GM12801 (cell line): ENCODE measurements around the gene C1QL4.

Source experiments
- TF ChIP-seq, protein P1 (sequence below): IDR thresholded peaks from one replicate; pipeline ENCODE4 v1.5.1; 2011; ENCODE audit warnings: control low read depth; ENCODE audit not compliant: insufficient read length; ENCODE audit errors: extremely low read depth

The C1QL4 gene

GRCh38 chr12:49330032-49330619 lies 6.9 kb downstream of the C1QL4 start:
- TF ChIP-seq, protein P1, sequence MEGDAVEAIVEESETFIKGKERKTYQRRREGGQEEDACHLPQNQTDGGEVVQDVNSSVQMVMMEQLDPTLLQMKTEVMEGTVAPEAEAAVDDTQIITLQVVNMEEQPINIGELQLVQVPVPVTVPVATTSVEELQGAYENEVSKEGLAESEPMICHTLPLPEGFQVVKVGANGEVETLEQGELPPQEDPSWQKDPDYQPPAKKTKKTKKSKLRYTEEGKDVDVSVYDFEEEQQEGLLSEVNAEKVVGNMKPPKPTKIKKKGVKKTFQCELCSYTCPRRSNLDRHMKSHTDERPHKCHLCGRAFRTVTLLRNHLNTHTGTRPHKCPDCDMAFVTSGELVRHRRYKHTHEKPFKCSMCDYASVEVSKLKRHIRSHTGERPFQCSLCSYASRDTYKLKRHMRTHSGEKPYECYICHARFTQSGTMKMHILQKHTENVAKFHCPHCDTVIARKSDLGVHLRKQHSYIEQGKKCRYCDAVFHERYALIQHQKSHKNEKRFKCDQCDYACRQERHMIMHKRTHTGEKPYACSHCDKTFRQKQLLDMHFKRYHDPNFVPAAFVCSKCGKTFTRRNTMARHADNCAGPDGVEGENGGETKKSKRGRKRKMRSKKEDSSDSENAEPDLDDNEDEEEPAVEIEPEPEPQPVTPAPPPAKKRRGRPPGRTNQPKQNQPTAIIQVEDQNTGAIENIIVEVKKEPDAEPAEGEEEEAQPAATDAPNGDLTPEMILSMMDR, result no peak

DNA sequence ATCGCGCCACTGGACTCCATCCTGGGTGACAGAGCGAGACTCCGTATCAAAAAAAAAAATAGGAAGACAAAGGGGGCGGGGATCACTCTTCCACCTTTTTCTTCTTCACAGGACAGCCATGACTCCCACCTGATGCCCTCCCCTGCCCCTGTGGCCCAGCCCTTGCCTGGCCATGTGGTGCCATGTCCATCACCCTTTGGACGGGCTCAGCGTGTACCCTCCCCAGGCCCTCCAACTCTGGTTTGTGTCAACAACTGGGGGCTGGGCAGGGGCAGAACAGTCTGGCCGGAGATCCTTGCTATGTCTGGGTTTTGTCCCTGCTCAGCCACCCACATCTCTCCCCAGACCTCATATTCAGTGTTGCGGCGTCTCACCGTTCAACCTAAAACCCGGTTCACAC lies 8.2 kb downstream of the C1QL4 start:
- TF ChIP-seq, protein P1, result no peak

DNA sequence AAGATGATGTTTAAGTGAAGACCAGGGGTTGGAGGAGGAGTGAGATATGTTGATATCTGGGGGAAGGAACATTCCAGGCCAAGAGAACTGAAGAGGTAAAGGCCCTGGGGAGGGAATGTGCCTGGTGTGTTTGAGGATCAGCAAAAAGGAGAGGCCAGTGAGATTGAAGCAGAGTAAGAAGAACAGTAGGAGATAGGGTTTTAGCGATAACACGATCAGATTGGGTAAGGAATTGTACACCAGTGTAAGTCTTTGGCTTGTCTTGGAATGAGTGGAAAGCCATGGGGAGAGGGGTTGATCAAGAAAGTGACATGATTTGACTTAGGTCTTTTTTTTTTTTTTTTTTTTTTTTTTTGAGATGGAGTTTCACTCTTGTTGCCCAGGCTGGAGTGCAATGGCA lies 9.1 kb downstream of the C1QL4 start:
- TF ChIP-seq, protein P1, result no peak

- TF ChIP-seq, protein P1, result no peak
These were observed 9.6 kb downstream of the C1QL4 start for GRCh38 chr12:49327368-49327767.

DNA sequence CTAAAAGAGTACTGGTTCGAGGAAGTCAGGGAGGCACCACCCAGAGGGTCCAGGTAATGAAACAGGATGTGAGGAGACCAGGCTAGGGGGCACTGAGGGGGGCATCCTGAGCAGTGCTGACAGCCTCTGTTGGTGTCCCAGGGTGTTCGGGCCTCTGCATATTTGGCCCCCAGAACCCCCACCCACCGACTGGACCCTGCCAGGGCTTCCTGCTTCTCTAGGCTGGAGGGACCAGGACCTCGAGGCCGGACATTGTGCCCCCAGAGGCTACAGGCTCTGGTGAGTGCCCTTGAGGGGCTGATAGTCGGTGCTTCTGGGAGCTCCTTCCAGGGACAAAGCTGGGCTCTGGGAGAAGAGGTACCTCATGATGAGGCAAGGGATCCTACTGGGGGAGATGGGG lies 11.4 kb downstream of the C1QL4 start:
- TF ChIP-seq, protein P1, result no peak

DNA sequence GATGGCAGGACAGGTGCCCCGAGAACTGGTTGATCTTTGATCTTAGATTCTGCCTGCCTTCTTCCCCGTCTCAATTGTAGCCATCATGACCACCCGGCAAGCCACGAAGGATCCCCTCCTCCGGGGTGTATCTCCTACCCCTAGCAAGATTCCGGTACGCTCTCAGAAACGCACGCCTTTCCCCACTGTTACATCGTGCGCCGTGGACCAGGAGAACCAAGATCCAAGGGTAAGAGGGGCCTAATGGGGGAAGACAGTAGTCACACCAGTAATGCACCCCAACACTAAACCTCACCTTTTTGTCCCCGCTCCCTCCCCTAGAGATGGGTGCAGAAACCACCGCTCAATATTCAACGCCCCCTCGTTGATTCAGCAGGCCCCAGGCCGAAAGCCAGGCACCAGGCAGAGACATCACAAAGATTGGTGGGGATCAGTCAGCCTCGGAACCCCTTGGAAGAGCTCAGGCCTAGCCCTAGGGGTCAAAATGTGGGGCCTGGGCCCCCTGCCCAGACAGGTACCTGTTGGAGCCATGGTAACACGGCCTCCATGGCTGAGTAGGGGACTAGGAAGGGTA lies 13.4 kb downstream of the C1QL4 start:
- TF ChIP-seq, protein P1, result no peak

- TF ChIP-seq, protein P1, result no peak
These were observed 14.1 kb downstream of the C1QL4 start, which contains the start of gene TROAP for GRCh38 chr12:49322708-49323523. TSS of gene TROAP (plus strand) at chr12:49323255. CDS start at chr12:49323609, 354 bp downstream.
